Smooth muscle cell of the coronary artery (primary cell): ENCODE measurements around the gene CLEC2B. TPM values are rescaled to one million over a fixed set of nuclear protein-coding genes. Genes with fewer than 3 reads are reported as not detected.

Experiments used
- total RNA-seq: library from RNA; depleted of rRNA; stranded (reverse); fragments of >200 nt; gene quantifications from 2 replicates; pipeline ENCODE4 v1.2.3, GENCODE V29; 2014; ENCODE audit warnings: low replicate concordance

The CLEC2B gene
- 2.3 and 206 TPM in 2 replicates for total RNA-seq

GRCh38 chr12:9869307-9870161 lies at the start of gene CLEC2B:
Gene CLEC2B (minus strand): TSS chr12:9869354.

GRCh38 chr12:9881246-9881645 lies 12.1 kb upstream of the CLEC2B start, which contains the start of gene KLRF2:
Gene KLRF2 (plus strand): TSS chr12:9881489. CDS start chr12:9881596, 107 bp downstream.

GRCh38 chr12:9827209-9827888 lies 41.8 kb downstream of the CLEC2B start, which contains the start of gene KLRF1:
Gene KLRF1 (plus strand): TSS chr12:9827481. CDS start chr12:9827545, 64 bp downstream.

Other genes with a start within 250 kb of the CLEC2B start
- 0.60 and 2.5 TPM in 2 replicates for gene CLEC2D, start 199.6 kb downstream of the CLEC2B start, total RNA-seq
- not detected in 2 replicates for gene CLECL1, start 136.3 kb downstream of the CLEC2B start, total RNA-seq
- gene CD69, start 108.5 kb downstream of the CLEC2B start, total RNA-seq: under 0.01 TPM in 1 of 2 replicates, not detected in the other
- gene KLRF1, start 41.9 kb downstream of the CLEC2B start, total RNA-seq: not detected in 2 replicates
- gene KLRF2, start 12.1 kb upstream of the CLEC2B start, total RNA-seq: not detected in 2 replicates
- gene CLEC2A, start 63.0 kb upstream of the CLEC2B start, total RNA-seq: 5.6 TPM in 1 of 2 replicates, not detected in the other
- not detected in 2 replicates for gene CLEC12A, start 102.1 kb upstream of the CLEC2B start, total RNA-seq
- gene CLEC1B, start 129.8 kb upstream of the CLEC2B start, total RNA-seq: not detected in 2 replicates
- 0.15 TPM in 1 of 2 replicates, not detected in the other for gene CLEC12B, start 141.3 kb upstream of the CLEC2B start, total RNA-seq
- gene CLEC9A, start 161.3 kb upstream of the CLEC2B start, total RNA-seq: not detected in 2 replicates
- 0.12 TPM in 1 of 2 replicates, not detected in the other for gene CLEC1A, start 229.6 kb upstream of the CLEC2B start, total RNA-seq